ENCODE measurements around the gene MT2A.

MT2A gene

DNA sequence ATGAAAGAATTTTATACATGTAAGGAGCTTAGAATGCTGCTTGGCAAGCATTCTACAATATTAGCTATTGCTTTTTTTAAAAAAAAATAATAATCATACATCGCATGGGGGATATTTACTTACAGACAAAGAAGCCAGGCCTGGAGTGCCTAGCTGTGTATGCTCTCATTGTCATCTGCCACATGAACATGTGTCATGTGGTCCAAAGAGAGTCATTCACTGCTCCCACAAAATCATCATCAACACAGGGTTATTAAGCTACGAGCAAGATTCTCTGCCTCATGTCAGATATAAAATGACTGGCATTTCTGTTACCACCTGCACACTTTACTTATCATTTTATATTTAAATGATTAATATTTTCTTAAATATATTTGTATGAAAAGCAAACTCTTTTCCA is 15.3 kb downstream of the MT2A start:
- no peak for DNase-seq (ENCODE audit: low spot score)

DNA sequence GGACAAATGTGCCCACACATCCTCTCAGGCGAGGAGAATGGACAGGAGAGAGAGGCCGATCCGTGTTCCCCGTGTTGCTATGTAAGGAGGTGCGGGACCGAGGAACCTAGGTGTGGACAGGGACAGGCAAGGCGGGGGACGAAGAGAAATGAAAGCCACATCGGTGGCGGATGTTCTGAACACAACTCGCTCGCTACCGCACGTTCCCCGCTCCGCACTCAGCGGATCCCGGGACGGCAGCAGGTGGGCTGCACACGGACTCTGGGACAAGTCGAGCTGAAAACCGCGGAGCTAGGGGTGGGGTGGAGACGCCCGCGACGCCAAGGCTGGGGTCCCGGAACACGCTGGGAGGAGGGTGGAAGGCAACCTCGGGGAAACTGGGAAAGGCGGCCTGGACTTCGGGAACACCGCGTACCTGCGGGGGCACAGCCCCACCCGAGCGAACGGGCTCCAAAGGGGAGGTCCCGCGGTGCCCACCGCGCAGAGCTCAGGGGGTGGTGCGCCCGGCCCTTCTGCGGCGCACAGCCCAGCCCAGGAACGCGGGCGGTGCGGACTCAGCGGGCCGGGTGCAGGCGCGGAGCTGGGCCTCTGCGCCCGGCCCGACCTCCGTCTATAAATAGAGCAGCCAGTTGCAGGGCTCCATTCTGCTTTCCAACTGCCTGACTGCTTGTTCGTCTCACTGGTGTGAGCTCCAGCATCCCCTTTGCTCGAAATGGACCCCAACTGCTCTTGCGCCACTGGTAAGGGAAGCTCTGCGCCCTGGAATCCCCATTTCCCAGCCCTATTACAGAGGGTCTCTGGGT is 17.0 kb downstream of the MT2A start, which contains the start of gene MT1E:
Gene MT1E (plus strand): TSS at position 642 of the 803 bp plus-strand sequence. CDS start 71 bp downstream, at position 713.
- DNase-seq (ENCODE audit: low spot score): no peak

More for the DNA sequence above, 15.3 kb downstream of the MT2A start:
- in situ Hi-C loops (cut with MboI; ENCODE audit: low sequenced_read_pairs, unreplicated experiment): no loop called here
- no peak for TF ChIP-seq CTCF (IDR thresholded peaks at IDR 0.05; ENCODE audit: borderline replicate concordance, control extremely low read depth, extremely low read depth, insufficient read depth, missing control alignments)

GRCh38 chr16:56625943-56626654 is 17.7 kb downstream of the MT2A start:
- in situ Hi-C loops (cut with MboI; ENCODE audit: low sequenced_read_pairs, unreplicated experiment): no loop called here
- TF ChIP-seq CTCF (IDR thresholded peaks at IDR 0.05; ENCODE audit: borderline replicate concordance, control extremely low read depth, extremely low read depth, insufficient read depth, missing control alignments): no peak
- no peak for DNase-seq (ENCODE audit: low spot score)

More for the DNA sequence above, 17.0 kb downstream of the MT2A start, which contains the start of gene MT1E:
- no peak for TF ChIP-seq CTCF (IDR thresholded peaks at IDR 0.05; ENCODE audit: borderline replicate concordance, control extremely low read depth, extremely low read depth, insufficient read depth, missing control alignments)
- in situ Hi-C loops (cut with MboI; ENCODE audit: low sequenced_read_pairs, unreplicated experiment): no loop called here

GRCh38 chr16:56626685-56627084 is 18.3 kb downstream of the MT2A start:
- in situ Hi-C loops (cut with MboI; ENCODE audit: low sequenced_read_pairs, unreplicated experiment): no loop called here
- no peak for DNase-seq (ENCODE audit: low spot score)
- no peak for TF ChIP-seq CTCF (IDR thresholded peaks at IDR 0.05; ENCODE audit: borderline replicate concordance, control extremely low read depth, extremely low read depth, insufficient read depth, missing control alignments)

DNA sequence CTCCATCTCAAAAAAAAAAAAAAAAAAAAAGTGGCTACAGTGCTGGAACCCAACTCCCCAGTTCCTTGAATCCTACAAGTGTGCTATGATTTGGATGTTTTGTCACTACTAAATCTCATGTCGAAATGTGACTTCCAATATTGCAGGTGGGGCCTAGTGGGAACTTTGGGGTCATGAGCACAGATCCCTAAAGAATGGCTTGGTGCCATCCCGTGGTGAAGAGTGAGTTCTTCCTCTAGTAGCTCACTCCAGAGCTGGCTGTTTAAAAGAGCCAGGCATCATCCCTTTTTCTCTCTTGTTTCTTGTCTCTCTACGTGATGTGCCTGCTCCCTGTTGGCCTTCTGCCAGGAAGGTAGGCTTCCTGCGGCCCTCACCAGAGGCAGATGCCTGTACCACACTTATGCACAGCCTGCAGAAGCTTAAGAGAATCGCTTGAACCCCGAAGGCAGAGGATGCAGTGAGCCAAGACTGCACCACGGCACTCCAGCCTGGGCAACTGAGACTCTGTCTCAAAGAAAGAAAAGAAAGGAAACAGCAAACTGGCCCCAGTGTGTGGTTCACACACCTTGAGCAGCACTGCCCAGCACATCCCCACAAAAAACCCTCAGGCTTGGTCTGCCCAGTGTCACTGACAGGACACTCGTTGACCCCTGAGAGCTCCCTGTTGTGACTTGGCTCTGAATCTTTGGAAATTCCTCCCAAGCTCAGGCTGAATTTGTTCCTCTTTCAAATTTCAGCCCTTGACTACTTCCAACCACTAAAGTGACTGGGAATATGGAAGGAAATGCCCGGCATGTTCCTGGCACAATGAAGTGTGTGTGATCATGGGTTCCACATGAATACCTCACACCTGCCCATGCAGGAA is 20.3 kb downstream of the MT2A start:
- TF ChIP-seq CTCF (IDR thresholded peaks at IDR 0.05; ENCODE audit: borderline replicate concordance, control extremely low read depth, extremely low read depth, insufficient read depth, missing control alignments): no peak
- in situ Hi-C loops (cut with MboI; ENCODE audit: low sequenced_read_pairs, unreplicated experiment): no loop called here
- DNase-seq (ENCODE audit: low spot score): no peak

GRCh38 chr16:56629531-56629930 is 21.1 kb downstream of the MT2A start:
- no peak for TF ChIP-seq CTCF (IDR thresholded peaks at IDR 0.05; ENCODE audit: borderline replicate concordance, control extremely low read depth, extremely low read depth, insufficient read depth, missing control alignments)
- DNase-seq (ENCODE audit: low spot score): no peak
- in situ Hi-C loops (cut with MboI; ENCODE audit: low sequenced_read_pairs, unreplicated experiment): no loop called here

Data from GM13976 (cell line).